Adrenal gland (tissue), 12 donors: ENCODE measurements around the gene FAM241B. TPM values are rescaled to one million over a fixed set of nuclear protein-coding genes. Genes with fewer than 3 reads are reported as not detected.

Source experiments
- DNase-seq, 7 donors: peaks; one replicate each; pipeline ENCODE4 v3.0.0-alpha.2; 2019 to 2020
- H3K27ac ChIP-seq, 5 donors: fragments of 200-600 bp; sonication (generic) in 4 of 5; 1 replicate in 3 of 5; 2 replicates in 2 of 5; pipeline versions ENCODE4 v1.5.1 to v1.8.0; 2016 to 2020; ENCODE audit warnings: mild to moderate bottlenecking in 1 of 5
- H3K27me3 ChIP-seq: fragments of 200-600 bp; 2 replicates; pipeline ENCODE4 v1.8.0; 2021
- H3K36me3 ChIP-seq, 2 donors: fragments of 200-600 bp; replicated peaks in 1 of 2; 1 replicate in 1 of 2; 2 replicates in 1 of 2; pipeline versions ENCODE4 v1.5.1 to v1.8.0; 2018 to 2022
- H3K4me1 ChIP-seq, 2 donors: fragments of 200-600 bp; replicated peaks in 1 of 2; 1 replicate in 1 of 2; 2 replicates in 1 of 2; pipeline versions ENCODE4 v1.5.1 to v1.8.0; 2018 to 2021
- H3K4me3 ChIP-seq, 4 donors: fragments of 200-600 bp; sonication (generic) in 3 of 4; one replicate each; pipeline ENCODE4 v1.5.1; 2016 to 2018
- H3K9me3 ChIP-seq, 3 donors: fragments of 200-600 bp; sonication (generic) in 1 of 3; replicated peaks in 1 of 3; 1 replicate in 2 of 3; 2 replicates in 1 of 3; pipeline versions ENCODE4 v1.5.1 to v1.8.0; 2016 to 2021
- CTCF ChIP-seq, 6 experiments: fragments of 450-650 bp in 4 of 6; fragments of 200-600 bp in 2 of 6; sonication (generic) in 1 of 6; IDR thresholded peaks; 1 replicate in 5 of 6; 2 replicates in 1 of 6; pipeline versions ENCODE4 v1.5.1 to v1.8.0; 2016 to 2021; ENCODE audit warnings: antibody characterized with exemption in 6 of 6, mild to moderate bottlenecking in 2 of 6, moderate library complexity in 1 of 6
- POLR2A ChIP-seq, 2 donors: fragments of 450-650 bp; IDR thresholded peaks; one replicate each; pipeline ENCODE4 v1.6.1; 2017; ENCODE audit warnings: antibody characterized with exemption in 2 of 2, mild to moderate bottlenecking in 2 of 2, moderate library complexity in 1 of 2
- WGBS, 4 donors: extraction: QIAGEN DNeasy Blood & Tissue Kit in 2 of 4; methylation state at CpG; one replicate each; pipeline versions ENCODE4 v1.1.5 to v1.1.7; 2013 to 2017; 5-methylcytosine and 5-hydroxymethylcytosine counted together
- intact Hi-C, 2 donors: fragments of 100-400 bp; cut with DNase I; formaldehyde crosslinking; loops; one replicate each; pipeline versions ENCODE4 v1.14.1 to v1.15.0; 2022 to 2023
- polyA plus RNA-seq, 3 donors: library from polyadenylated mRNA; stranded (reverse); fragments of 200-250 nt in 2 of 3; fragments of 350-450 nt in 1 of 3; fragmentation: Illumina TruSeq in 1 of 3; extraction: RNeasy Lipid Tissue Mini Kit (QIAGEN cat#74804) in 1 of 3; gene quantifications; one replicate each; pipeline ENCODE4 v1.2.3, GENCODE V29; 2013 to 2014
- total RNA-seq, 9 donors: library from RNA; depleted of rRNA in 4 of 9; stranded (reverse); fragments of >200 nt in 4 of 9; fragments of 120-200 nt in 1 of 9; fragmentation: NEBNext Ultra II Directional in 1 of 9; extraction: Animal tissue kit (Norgen Biotek cat#: 25700) in 1 of 9; gene quantifications; one replicate each; pipeline versions ENCODE4 v1.1.0 to v1.2.4, GENCODE V29; 2013 to 2023
- donor health status: healthy with polysubstance abuse.
- donor health status: Bipolar disorder and iron deficiency.
- donor health status: DM: yes; HTN: yes; CAD: no.
- donor health status: DM: no; HTN: no; CAD: no.
- donor health status: DM: no; HTN: no; CAD: no.
- donor health status: DM: yes; HTN: yes; CAD: no.

FAM241B gene
- total and polyA plus RNA-seq, 12 donors: 1.4 to 4.6 (median 3.0) TPM; not detected in 2

GRCh38 chr10:69628891-69629290 is 1.2 kb upstream of the FAM241B start:
- no peak for TF ChIP-seq CTCF (IDR thresholded peaks at IDR 0.05)
- TF ChIP-seq POLR2A (IDR thresholded peaks at IDR 0.05): no peak
- intact Hi-C loops: no loop called here
- WGBS, 4 donors: 47 to 62% (median 59%) methylated on average over 6 of the region's 6 CpGs
- peak in 1 of 7 donors; percentile 27 for DNase-seq
- Histone ChIP-seq H3K36me3 (no peaks in the 10 kb centered on the region), H3K27ac (no peak overlapping the region), H3K4me3 (no peak overlapping the region), H3K9me3 (no peaks in the 10 kb centered on the region), H3K27me3 (no peaks in the 10 kb centered on the region), H3K4me1 (peaks cover 0 to 9% of the 10 kb centered on the region in 2 donors)

- intact Hi-C loops: no loop called here
- Histone ChIP-seq H3K9me3 (no peaks in the 10 kb centered on the region), H3K4me1 (peaks cover 0 to 9% of the 10 kb centered on the region in 2 donors), H3K4me3 (peak overlapping the region in 1 of 4 donors; percentile 62), H3K27me3 (no peaks in the 10 kb centered on the region), H3K27ac (no peak overlapping the region), H3K36me3 (no peaks in the 10 kb centered on the region)
- 50 to 65% (median 64%) methylated on average over 2 of the region's 2 CpGs for WGBS, 4 donors
- TF ChIP-seq CTCF (IDR thresholded peaks at IDR 0.05) (no peak), POLR2A (IDR thresholded peaks at IDR 0.05) (no peak)
- no peak for DNase-seq
Measured at GRCh38 chr10:69629519-69629896, 539 bp upstream of the FAM241B start.

GRCh38 chr10:69630651-69631400 is 779 bp downstream of the FAM241B start:
- peak in 1 of 7 donors; percentile 38 for DNase-seq
- no peaks in the 10 kb centered on the region for H3K27me3 ChIP-seq
- intact Hi-C loops: loop anchor here in 1 of 2 donors (10.0 kb wide), 1 partner anchor 206 kb away; no protein-coding TSS in a partner anchor
- no peaks in the 10 kb centered on the region for H3K9me3 ChIP-seq
- peak overlapping the region in 1 of 4 donors; percentile 62 for H3K4me3 ChIP-seq
- TF ChIP-seq CTCF (IDR thresholded peaks at IDR 0.05) (no peak), POLR2A (IDR thresholded peaks at IDR 0.05) (no peak)
- H3K27ac ChIP-seq: peak overlapping the region in 1 of 5 donors; percentile 38
- no peaks in the 10 kb centered on the region for H3K36me3 ChIP-seq
- H3K4me1 ChIP-seq: peaks cover 0 to 9% of the 10 kb centered on the region in 2 donors
- 70 to 86% (median 75%) methylated on average over 11 to 24 of the region's 24 CpGs for WGBS, 4 donors

GRCh38 chr10:69631566-69631965 is 1.5 kb downstream of the FAM241B start:
- TF ChIP-seq POLR2A (IDR thresholded peaks at IDR 0.05) (no peak), CTCF (IDR thresholded peaks at IDR 0.05) (no peak)
- Histone ChIP-seq H3K4me3 (no peak overlapping the region), H3K4me1 (peaks cover 0 to 9% of the 10 kb centered on the region in 2 donors), H3K36me3 (no peaks in the 10 kb centered on the region), H3K27ac (no peak overlapping the region), H3K9me3 (no peaks in the 10 kb centered on the region), H3K27me3 (no peaks in the 10 kb centered on the region)
- intact Hi-C loops: loop anchor here in 1 of 2 donors (10.0 kb wide), 1 partner anchor 207 kb away; no protein-coding TSS in a partner anchor
- WGBS, 4 donors: 86 to 97% (median 88%) methylated on average over 6 to 7 of the region's 7 CpGs
- DNase-seq: peak in 1 of 7 donors; percentile 31
